K562 (cell line): ENCODE data around the gene FBXW11. TPM values are rescaled to one million over a fixed set of nuclear protein-coding genes. Genes with fewer than 3 reads are reported as not detected.

Experiments used
- ARID2 ChIP-seq: fragments of 450-650 bp; IDR thresholded peaks from 2 replicates; pipeline ENCODE4 v1.6.1; 2017; ENCODE audit warnings: antibody characterized with exemption, mild to moderate bottlenecking
- CEBPB ChIP-seq: fragments of 450-650 bp; IDR thresholded peaks from 2 replicates; pipeline ENCODE4 v1.6.1; 2016; ENCODE audit warnings: missing genetic modification characterization, missing compliant biosample characterization
- DMBX1 ChIP-seq: fragments of 250-450 bp; sonication (Bioruptor Pico); IDR thresholded peaks from 2 replicates; pipeline ENCODE4 v1.8.0; 2022; ENCODE audit warnings: inconsistent platforms, mild to moderate bottlenecking, moderate library complexity, borderline replicate concordance
- GTF2F1 ChIP-seq: IDR thresholded peaks from 2 replicates; pipeline ENCODE4 v1.6.1; 2011; ENCODE audit warnings: low read depth, low read length, improper control_type of control experiment
- HDAC1 ChIP-seq, 2 experiments: fragments of 450-650 bp; IDR thresholded peaks; 2 replicates each; pipeline ENCODE4 v1.6.1; 2016 to 2017; ENCODE audit warnings: inconsistent platforms in 1 of 2, mild to moderate bottlenecking in 1 of 2, moderate library complexity in 1 of 2
- HIVEP1 ChIP-seq: fragments of 250-450 bp; sonication (Bioruptor Pico); IDR thresholded peaks from 2 replicates; pipeline ENCODE4 v1.4.0; 2020; ENCODE audit warnings: mild to moderate bottlenecking
- KLF1 ChIP-seq: fragments of 450-650 bp; IDR thresholded peaks from 2 replicates; pipeline ENCODE4 v1.6.1; 2016; ENCODE audit warnings: missing genetic modification characterization, missing compliant biosample characterization
- MYNN ChIP-seq, 2 experiments: sonication (generic); formaldehyde crosslinking in 1 of 2; IDR thresholded peaks; 2 replicates each; pipeline versions ENCODE4 v1.5.0 to v1.6.1; 2016 to 2020; ENCODE audit warnings: antibody characterized with exemption in 1 of 2, missing genetic modification reagents in 1 of 2
- NFE2L1 ChIP-seq: fragments of 450-650 bp; IDR thresholded peaks from 2 replicates; pipeline ENCODE4 v1.6.1; 2016; ENCODE audit warnings: missing genetic modification characterization, low read depth, mild to moderate bottlenecking, missing compliant biosample characterization, moderate library complexity, borderline replicate concordance
- NFIX ChIP-seq: fragments of 250-450 bp; sonication (Bioruptor Pico); IDR thresholded peaks from 2 replicates; pipeline ENCODE4 v1.4.0; 2020; ENCODE audit warnings: low read depth, mild to moderate bottlenecking, moderate library complexity
- PTTG1 ChIP-seq: fragments of 450-650 bp; IDR thresholded peaks from 2 replicates; pipeline ENCODE4 v1.6.1; 2016; ENCODE audit warnings: low read depth, mild to moderate bottlenecking, missing genetic modification characterization, missing compliant biosample characterization
- RBM22 ChIP-seq: fragments of 200-400 bp; formaldehyde crosslinking; IDR thresholded peaks from 2 replicates; pipeline ENCODE4 v1.6.1; 2018; ENCODE audit warnings: low read length, low read depth; ENCODE audit not compliant: poor library complexity, severe bottlenecking
- RBM39 ChIP-seq: fragments of 200-400 bp; formaldehyde crosslinking; optimal IDR thresholded peaks from 2 replicates; pipeline ENCODE3; 2018; ENCODE audit warnings: low read depth, low read length
- SMARCA5 ChIP-seq: fragments of 450-650 bp; IDR thresholded peaks from 2 replicates; pipeline ENCODE4 v1.6.1; 2016
- SPI1 ChIP-seq: IDR thresholded peaks from 2 replicates; pipeline ENCODE4 v1.6.1; 2011; ENCODE audit warnings: low read depth, low read length, control low read depth, borderline replicate concordance
- SRSF7 ChIP-seq: fragments of 200-400 bp; formaldehyde crosslinking; optimal IDR thresholded peaks from 2 replicates; pipeline ENCODE3; 2017; ENCODE audit warnings: mild to moderate bottlenecking, low read depth, low read length
- TAF15 ChIP-seq: fragments of 200-400 bp; formaldehyde crosslinking; IDR thresholded peaks from 2 replicates; pipeline ENCODE4 v1.6.1; 2017; ENCODE audit warnings: mild to moderate bottlenecking, low read depth, low read length, moderate library complexity
- TCF7L2 ChIP-seq: fragments of 150-350 bp; IDR thresholded peaks from 2 replicates; pipeline ENCODE4 v1.6.1; 2016; ENCODE audit warnings: low read depth, mild to moderate bottlenecking, low read length, moderate library complexity
- U2AF2 ChIP-seq: fragments of 200-400 bp; formaldehyde crosslinking; optimal IDR thresholded peaks from 2 replicates; pipeline ENCODE3; 2017; ENCODE audit warnings: low read depth, mild to moderate bottlenecking, low read length
- UBTF ChIP-seq, 2 experiments: IDR thresholded peaks; 2 replicates each; pipeline ENCODE4 v1.6.1; 2012; ENCODE audit warnings: improper control_type of control experiment in 2 of 2, low read depth in 2 of 2, low read length in 2 of 2, borderline replicate concordance in 1 of 2
- ZKSCAN3 ChIP-seq: fragments of 250-450 bp; sonication (Bioruptor Pico); IDR thresholded peaks from 2 replicates; pipeline ENCODE4 v1.4.0; 2020
- ZNF280B ChIP-seq: fragments of 250-450 bp; sonication (Bioruptor Pico); IDR thresholded peaks from 2 replicates; pipeline ENCODE4 v1.5.1; 2021; ENCODE audit warnings: mild to moderate bottlenecking
- ZNF75A ChIP-seq: fragments of 450-650 bp; formaldehyde crosslinking; IDR thresholded peaks from 2 replicates; pipeline ENCODE4 v1.4.0; 2020; ENCODE audit warnings: mild to moderate bottlenecking
- polyA plus RNA-seq, 8 experiments: library from polyadenylated mRNA; depleted of rRNA in 4 of 8; stranded (reverse) in 5 of 8; unstranded in 3 of 8; fragments of >200 nt; fragmentation: Nextera tagmentation in 2 of 8; fragmentation: Illumina TruSeq in 1 of 8; extraction: Ambion mirVana in 2 of 8; extraction: Trizol in 1 of 8; gene quantifications; 2 replicates each; pipeline versions ENCODE4 v1.2.1 to v1.2.3, GENCODE V29; 2011 to 2014; ENCODE audit warnings: inconsistent platforms in 1 of 8, missing spikeins in 1 of 8
- total RNA-seq, 7 experiments: library from RNA; depleted of rRNA in 6 of 7; stranded (reverse); fragments of >200 nt in 6 of 7; fragmentation: Illumina TruSeq in 2 of 7; extraction: Trizol in 2 of 7; gene quantifications; 2 replicates each; pipeline versions ENCODE4 v1.2.1 to v1.2.3, GENCODE V29; 2011 to 2021; ENCODE audit warnings: low replicate concordance in 1 of 7
- TF ChIP-seq, protein P1 (sequence below): fragments of 250-450 bp; sonication (Bioruptor Pico); IDR thresholded peaks from 2 replicates; pipeline ENCODE4 v1.9.0; 2021; ENCODE audit warnings: mild to moderate bottlenecking, inconsistent platforms

The FBXW11 gene
- total and polyA plus RNA-seq, 9 of the 15 experiments (the other 6 are each of a cell fraction or from before 2014, with no cell fraction given) = 3.0 to 28.6 (median 23.6) TPM

DNA sequence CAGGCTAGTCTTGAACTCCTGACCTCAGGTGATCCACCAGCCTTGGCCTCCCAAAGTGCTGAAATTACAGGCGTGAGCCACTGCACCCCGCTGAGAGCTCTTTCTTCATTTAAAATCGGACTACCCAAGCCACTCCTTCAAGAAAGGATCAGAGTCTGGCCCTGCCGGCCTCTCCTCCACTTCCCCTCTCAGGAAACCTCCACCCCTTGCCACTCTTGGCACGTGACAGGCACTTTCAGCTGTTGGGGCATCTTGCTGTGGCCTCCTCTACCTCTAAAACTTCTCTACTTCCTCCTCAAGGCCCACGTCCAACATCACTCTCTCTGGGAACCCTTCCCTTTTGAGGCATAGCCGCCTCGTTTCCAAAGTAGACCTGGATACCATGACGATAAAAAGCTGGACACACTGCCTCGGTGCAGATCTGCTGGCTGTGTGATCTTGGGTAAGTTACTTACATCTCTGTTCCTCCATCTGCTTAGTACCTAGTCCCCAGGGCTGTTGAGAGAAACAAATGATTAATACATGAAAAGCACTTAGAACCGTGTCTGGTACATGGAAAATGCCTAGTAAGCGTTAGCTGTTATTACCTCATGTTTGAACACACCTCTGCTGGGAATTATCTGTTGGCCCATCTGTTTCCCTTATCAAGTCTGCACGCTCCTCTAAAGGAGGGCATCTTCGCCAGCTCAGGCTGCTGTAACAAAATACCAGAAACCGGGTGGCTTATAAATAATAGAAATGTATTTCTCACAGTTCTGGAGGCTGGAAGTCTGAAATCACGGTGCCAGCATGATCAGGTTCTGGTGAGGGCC, 165.5 kb downstream of the FBXW11 start (continued):
- TF ChIP-seq SMARCA5 = peak; percentile 42; the same call in 1 of the 2 replicates
- no peak for TF ChIP-seq ZNF75A (CRISPR knock-in tag)
- TF ChIP-seq RBM22 = no peak
- TF ChIP-seq TAF15 = no peak
- TF ChIP-seq SPI1 = no peak
- no peak for TF ChIP-seq PTTG1 (tag)
- TF ChIP-seq ZKSCAN3 (CRISPR knock-in tag) = no peak
- TF ChIP-seq TCF7L2 = no peak
- TF ChIP-seq GTF2F1 = no peak
- TF ChIP-seq, protein P1, sequence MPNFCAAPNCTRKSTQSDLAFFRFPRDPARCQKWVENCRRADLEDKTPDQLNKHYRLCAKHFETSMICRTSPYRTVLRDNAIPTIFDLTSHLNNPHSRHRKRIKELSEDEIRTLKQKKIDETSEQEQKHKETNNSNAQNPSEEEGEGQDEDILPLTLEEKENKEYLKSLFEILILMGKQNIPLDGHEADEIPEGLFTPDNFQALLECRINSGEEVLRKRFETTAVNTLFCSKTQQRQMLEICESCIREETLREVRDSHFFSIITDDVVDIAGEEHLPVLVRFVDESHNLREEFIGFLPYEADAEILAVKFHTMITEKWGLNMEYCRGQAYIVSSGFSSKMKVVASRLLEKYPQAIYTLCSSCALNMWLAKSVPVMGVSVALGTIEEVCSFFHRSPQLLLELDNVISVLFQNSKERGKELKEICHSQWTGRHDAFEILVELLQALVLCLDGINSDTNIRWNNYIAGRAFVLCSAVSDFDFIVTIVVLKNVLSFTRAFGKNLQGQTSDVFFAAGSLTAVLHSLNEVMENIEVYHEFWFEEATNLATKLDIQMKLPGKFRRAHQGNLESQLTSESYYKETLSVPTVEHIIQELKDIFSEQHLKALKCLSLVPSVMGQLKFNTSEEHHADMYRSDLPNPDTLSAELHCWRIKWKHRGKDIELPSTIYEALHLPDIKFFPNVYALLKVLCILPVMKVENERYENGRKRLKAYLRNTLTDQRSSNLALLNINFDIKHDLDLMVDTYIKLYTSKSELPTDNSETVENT = no peak
- TF ChIP-seq RBM39 = no peak
- TF ChIP-seq UBTF (IDR thresholded peaks at IDR 0.05; ENCODE audit: borderline replicate concordance in 1 of 2, low read depth in 2 of 2, low read length in 2 of 2) = no peak
- TF ChIP-seq SRSF7 = no peak
- no peak for TF ChIP-seq MYNN (IDR thresholded peaks at IDR 0.05)
- no peak for TF ChIP-seq MYNN (CRISPR knock-in tag; IDR thresholded peaks at IDR 0.05)
- TF ChIP-seq ZNF280B (CRISPR knock-in tag) = no peak
- no peak for TF ChIP-seq KLF1 (tag)
- no peak for TF ChIP-seq HIVEP1 (CRISPR knock-in tag)
- TF ChIP-seq CEBPB (tag) = no peak
- no peak for TF ChIP-seq HDAC1 (IDR thresholded peaks at IDR 0.05)
- TF ChIP-seq NFIX (CRISPR knock-in tag) = no peak
- no peak for TF ChIP-seq DMBX1
- TF ChIP-seq ARID2 = no peak
- no peak for TF ChIP-seq NFE2L1 (tag)
- no peak for TF ChIP-seq U2AF2
